ENCODE measurements around the gene ARHGAP10. TPM values are rescaled to one million over a fixed set of nuclear protein-coding genes. Genes with fewer than 3 reads are reported as not detected.

Gene ARHGAP10
- total and polyA plus RNA-seq, 10 of the 15 experiments (the other 5 are each of a cell fraction or from before 2014, with no cell fraction given), result 1.3 to 25.8 (median 17.2) TPM

- no peak for TF ChIP-seq ZNF592 (IDR thresholded peaks at IDR 0.05)
- no peak for TF ChIP-seq CEBPB (IDR thresholded peaks at IDR 0.05; ENCODE audit: borderline replicate concordance in 1 of 2, low read depth in 2 of 2, low read length in 2 of 2)
- TF ChIP-seq CTCF (IDR thresholded peaks at IDR 0.05 in 2 of 3, conservative IDR thresholded peaks at IDR 0.05 in 1 of 3; ENCODE audit: control insufficient read depth in 2 of 3, extremely low read depth in 1 of 3, insufficient read depth in 1 of 3, low read depth in 3 of 3, low read length in 3 of 3), result peak; percentile 30 to 49 (median 30); a peak in 4 of 6 replicates
- TF ChIP-seq FOXK2 (IDR thresholded peaks at IDR 0.05), result no peak
- TF ChIP-seq RCOR1 (conservative IDR thresholded peaks at IDR 0.05; ENCODE audit: low read depth, low read length), result no peak
- TF ChIP-seq MTA2 (IDR thresholded peaks at IDR 0.05; ENCODE audit: low read depth), result no peak
- no peak for TF ChIP-seq PRDM15 (CRISPR knock-in tag; IDR thresholded peaks at IDR 0.05)
- no peak for TF ChIP-seq HDGF (IDR thresholded peaks at IDR 0.05)
- no peak for TF ChIP-seq KDM1A (IDR thresholded peaks at IDR 0.05; ENCODE audit: borderline replicate concordance)
- no peak for TF ChIP-seq GATAD2B (conservative IDR thresholded peaks at IDR 0.05; ENCODE audit: low read depth)
- TF ChIP-seq SIN3A (IDR thresholded peaks at IDR 0.05; ENCODE audit: low read depth, low read length), result no peak
- TF ChIP-seq POLR2AphosphoS2 (IDR thresholded peaks at IDR 0.05; ENCODE audit: low read depth, low read length), result no peak
- no peak for TF ChIP-seq GABPA (IDR thresholded peaks at IDR 0.05; ENCODE audit: low read depth)
- peak; percentile 49 for TF ChIP-seq RAD21 (IDR thresholded peaks at IDR 0.05; ENCODE audit: insufficient read depth, low read depth, low read length)
- TF ChIP-seq EGR1 (IDR thresholded peaks at IDR 0.05; ENCODE audit: borderline replicate concordance in 1 of 2, low read depth in 2 of 2, low read length in 2 of 2), result no peak
- TF ChIP-seq BRCA1 (IDR thresholded peaks at IDR 0.05; ENCODE audit: low read depth, low read length), result no peak
- no peak for TF ChIP-seq NFXL1 (IDR thresholded peaks at IDR 0.05; ENCODE audit: borderline replicate concordance)
- no peak for TF ChIP-seq ZNF622 (IDR thresholded peaks at IDR 0.05)
- TF ChIP-seq RUNX3 (IDR thresholded peaks at IDR 0.05; ENCODE audit: low read length), result no peak
- no peak for TF ChIP-seq MYC (IDR thresholded peaks at IDR 0.05; ENCODE audit: insufficient read depth, insufficient read length, insufficient replicate concordance, low read length, severe bottlenecking)
These were observed 192.9 kb downstream of the ARHGAP10 start (continued) for GRCh38 chr4:147924604-147925412.

Data from GM12878 (cell line).